SK-N-SH (cell line): Measurements from ENCODE around the gene UTS2. TPM values are rescaled to one million over a fixed set of nuclear protein-coding genes. Genes with fewer than 3 reads are reported as not detected.

Source experiments
- CTCF ChIA-PET: fragments of 300-600, 350-600 bp; formaldehyde crosslinking; extraction: SDS; loops from one replicate; lab custom pipeline; 2021; lab: Yijun Ruan, JAX
- POLR2A ChIA-PET: fragments of 350-600 bp; sonication (Branson Sonifier 250); formaldehyde crosslinking; extraction: SDS; loops from one replicate; lab custom pipeline; 2020; ENCODE audit warnings: antibody characterized with exemption, inconsistent platforms; lab: Yijun Ruan, JAX
- DNase-seq: peaks from one replicate; pipeline ENCODE4 v3.0.0; 2012
- H2AFZ ChIP-seq: fragments of 200-600 bp; sonication (generic); 2 replicates; pipeline ENCODE4 v1.8.1; 2016; ENCODE audit warnings: antibody characterized with exemption, mild to moderate bottlenecking, low read depth
- H3F3A ChIP-seq: fragments of 200-600 bp; sonication (generic); replicated peaks from 2 replicates; pipeline ENCODE3; 2016; ENCODE audit warnings: antibody characterized with exemption, mild to moderate bottlenecking; ENCODE audit not compliant: insufficient read depth
- H3K27ac ChIP-seq, 2 experiments: fragments of 200-500 bp in 1 of 2; fragments of 200-600 bp in 1 of 2; sonication (Bioruptor generic) in 1 of 2; sonication (generic), shearing (Covaris generic) in 1 of 2; 2 replicates each; pipeline versions ENCODE4 v1.5.1 to v1.6.1; 2014 to 2016; ENCODE audit warnings: low read depth in 2 of 2, inconsistent platforms in 1 of 2, low read length in 1 of 2, mild to moderate bottlenecking in 1 of 2, mixed read lengths in 1 of 2
- H3K27me3 ChIP-seq: fragments of 200-600 bp; sonication (generic), shearing (Covaris generic); 2 replicates; pipeline ENCODE4 v1.6.1; 2016; ENCODE audit warnings: mixed run types; ENCODE audit not compliant: insufficient read depth
- H3K36me3 ChIP-seq, 2 experiments: fragments of 200-500 bp in 1 of 2; fragments of 200-600 bp in 1 of 2; sonication (Bioruptor generic) in 1 of 2; sonication (generic) in 1 of 2; replicated peaks in 1 of 2; 2 replicates each; pipeline versions ENCODE3 to v1.5.1; 2014 to 2016; ENCODE audit warnings: low read length in 1 of 2, mild to moderate bottlenecking in 1 of 2; ENCODE audit not compliant: insufficient read depth in 2 of 2, control insufficient read depth in 1 of 2
- H3K4me1 ChIP-seq, 2 experiments: fragments of 200-500 bp in 1 of 2; fragments of 200-600 bp in 1 of 2; sonication (Bioruptor generic) in 1 of 2; sonication (generic), shearing (Covaris generic) in 1 of 2; 2 replicates each; pipeline versions ENCODE4 v1.5.1 to v1.6.1; 2014 to 2016; ENCODE audit warnings: low read depth in 1 of 2, low read length in 1 of 2, mixed run types in 1 of 2; ENCODE audit not compliant: insufficient read depth in 2 of 2, control insufficient read depth in 1 of 2
- H3K4me2 ChIP-seq: fragments of 200-600 bp; sonication (generic), shearing (Covaris generic); 2 replicates; pipeline ENCODE4 v1.6.1; 2017; ENCODE audit warnings: mixed run types
- H3K4me3 ChIP-seq, 2 experiments: fragments of 200-500 bp in 1 of 2; fragments of 200-600 bp in 1 of 2; sonication (Bioruptor generic) in 1 of 2; sonication (generic), shearing (Covaris generic) in 1 of 2; 2 replicates each; pipeline versions ENCODE4 v1.5.1 to v1.8.1; 2014 to 2016; ENCODE audit warnings: low read depth in 2 of 2, inconsistent platforms in 1 of 2, low read length in 1 of 2, mild to moderate bottlenecking in 1 of 2, mixed read lengths in 1 of 2, moderate library complexity in 1 of 2
- H3K79me2 ChIP-seq: fragments of 200-600 bp; sonication (generic); 2 replicates; pipeline ENCODE4 v1.8.1; 2017; ENCODE audit warnings: mild to moderate bottlenecking; ENCODE audit not compliant: insufficient read depth
- H3K9ac ChIP-seq: fragments of 200-600 bp; sonication (generic); 2 replicates; pipeline ENCODE4 v1.6.1; 2017; ENCODE audit warnings: mixed run types
- H3K9me2 ChIP-seq: fragments of 200-600 bp; sonication (generic); 2 replicates; pipeline ENCODE4 v1.6.1; 2017; ENCODE audit warnings: mixed run types
- H3K9me3 ChIP-seq: fragments of 200-600 bp; sonication (generic); 2 replicates; pipeline ENCODE4 v1.6.1; 2017; ENCODE audit warnings: mixed run types, mild to moderate bottlenecking, moderate library complexity
- H4K20me1 ChIP-seq: fragments of 200-600 bp; sonication (generic); 2 replicates; pipeline ENCODE4 v1.6.1; 2017; ENCODE audit warnings: mild to moderate bottlenecking, mixed run types; ENCODE audit not compliant: insufficient read depth
- FOSL2 ChIP-seq: IDR thresholded peaks from 2 replicates; pipeline ENCODE4 v1.4.0; 2012; ENCODE audit warnings: low read depth, mild to moderate bottlenecking, moderate library complexity, borderline replicate concordance
- FOXJ3 ChIP-seq: sonication (generic); formaldehyde crosslinking; IDR thresholded peaks from 2 replicates; pipeline ENCODE4 v1.5.1; 2020; ENCODE audit warnings: mild to moderate bottlenecking, missing genetic modification reagents
- GABPA ChIP-seq: IDR thresholded peaks from 2 replicates; pipeline ENCODE4 v1.4.0; 2012; ENCODE audit warnings: low read depth, mild to moderate bottlenecking
- NRF1 ChIP-seq: IDR thresholded peaks from 2 replicates; pipeline ENCODE4 v1.6.1; 2012; ENCODE audit warnings: low read depth, mild to moderate bottlenecking, low read length
- RCOR1 ChIP-seq: fragments of 150-350 bp; IDR thresholded peaks from 2 replicates; pipeline ENCODE4 v1.6.1; 2017; ENCODE audit warnings: antibody characterized with exemption, low read length
- RXRA ChIP-seq: IDR thresholded peaks from 2 replicates; pipeline ENCODE4 v1.4.0; 2012; ENCODE audit warnings: low read depth, mild to moderate bottlenecking, borderline replicate concordance
- SIN3A ChIP-seq: IDR thresholded peaks from 2 replicates; pipeline ENCODE4 v1.6.1; 2012; ENCODE audit warnings: low read depth, mild to moderate bottlenecking, low read length, moderate library complexity, borderline replicate concordance
- TAF1 ChIP-seq: IDR thresholded peaks from 2 replicates; pipeline ENCODE4 v1.6.1; 2012; ENCODE audit warnings: low read depth, mild to moderate bottlenecking, low read length, moderate library complexity, borderline replicate concordance
- YY1 ChIP-seq: IDR thresholded peaks from 2 replicates; pipeline ENCODE4 v1.4.0; 2012; ENCODE audit warnings: low read depth, mild to moderate bottlenecking
- WGBS: methylation state at CpG from one replicate; pipeline ENCODE4 v1.1.6; 2017; ENCODE audit warnings: low lambda C conversion rate; 5-methylcytosine and 5-hydroxymethylcytosine counted together
- polyA plus RNA-seq, 3 experiments: library from polyadenylated mRNA; depleted of rRNA; stranded (reverse); fragments of >200 nt; gene quantifications; 2 replicates each; pipeline ENCODE4 v1.2.3, GENCODE V29; 2012
- TF ChIP-seq, protein P1 (sequence below): fragments of 150-350 bp; IDR thresholded peaks from 2 replicates; pipeline ENCODE4 v1.6.1; 2017; ENCODE audit warnings: antibody characterized with exemption, low read length, low read depth, borderline replicate concordance
- TF ChIP-seq, protein P2 (sequence below): IDR thresholded peaks from 2 replicates; pipeline ENCODE4; 2012
- TF ChIP-seq, protein P3 (sequence below): IDR thresholded peaks from 2 replicates; pipeline ENCODE4 v1.4.0; 2012; ENCODE audit warnings: low read depth, borderline replicate concordance

The UTS2 gene
- polyA plus RNA-seq, 1 of the 3 experiments (the other 2 are of a cell fraction) = 0.13 TPM

DNA sequence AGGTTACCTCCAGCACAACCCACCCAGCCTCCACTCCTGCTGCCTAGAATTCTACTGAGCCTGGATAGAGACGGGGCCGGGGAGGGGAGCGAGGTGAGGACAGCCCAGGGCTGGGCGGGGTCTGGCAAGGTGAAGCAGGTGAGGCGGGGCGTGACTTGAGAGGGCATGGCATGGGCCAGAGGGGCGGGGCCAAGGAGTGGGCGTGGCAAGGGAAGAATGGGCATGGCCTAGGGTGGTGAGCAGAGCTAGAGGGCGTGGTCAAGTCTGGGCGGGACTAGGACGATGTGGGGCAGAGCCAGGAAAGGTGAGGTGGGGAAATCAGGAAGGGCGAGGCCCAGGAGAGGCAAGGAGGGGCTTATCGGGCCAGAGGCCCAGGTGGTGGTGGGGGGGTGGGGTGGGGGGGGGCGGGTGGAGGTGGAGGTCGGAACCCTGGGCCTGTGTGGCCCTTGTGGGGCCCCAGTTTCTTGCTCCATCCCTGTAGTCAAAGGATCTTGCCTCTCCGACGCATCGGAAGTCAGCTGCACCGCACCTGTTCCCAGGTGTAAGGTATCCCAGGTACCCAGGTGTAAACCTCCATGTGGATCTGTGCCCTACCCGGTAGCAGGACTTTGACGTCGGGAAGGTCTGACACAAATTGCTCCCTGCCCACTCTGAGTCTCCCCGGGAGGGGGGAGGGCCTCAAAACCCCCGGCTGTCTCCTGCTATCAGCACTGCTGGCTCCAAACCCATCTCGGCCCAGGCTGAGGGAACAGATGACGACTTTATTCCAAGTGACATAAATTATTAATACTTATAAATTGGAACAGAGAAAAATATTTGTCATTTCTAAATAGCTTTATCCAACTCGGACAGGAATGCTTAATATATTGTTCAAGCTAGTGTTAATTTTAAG, 32.9 kb upstream of the UTS2 start:
- DNase-seq = no peak
- ChIA-PET CTCF (no interaction called here), POLR2A (no interaction called here)
- TF ChIP-seq, protein P1, sequence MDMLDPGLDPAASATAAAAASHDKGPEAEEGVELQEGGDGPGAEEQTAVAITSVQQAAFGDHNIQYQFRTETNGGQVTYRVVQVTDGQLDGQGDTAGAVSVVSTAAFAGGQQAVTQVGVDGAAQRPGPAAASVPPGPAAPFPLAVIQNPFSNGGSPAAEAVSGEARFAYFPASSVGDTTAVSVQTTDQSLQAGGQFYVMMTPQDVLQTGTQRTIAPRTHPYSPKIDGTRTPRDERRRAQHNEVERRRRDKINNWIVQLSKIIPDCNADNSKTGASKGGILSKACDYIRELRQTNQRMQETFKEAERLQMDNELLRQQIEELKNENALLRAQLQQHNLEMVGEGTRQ = no peak
- TF ChIP-seq TAF1 (no peak), SIN3A (no peak), FOXJ3 (CRISPR knock-in tag) (no peak), GABPA (no peak), NRF1 (no peak), RXRA (no peak), FOSL2 (no peak), YY1 (no peak)
- TF ChIP-seq, protein P2, sequence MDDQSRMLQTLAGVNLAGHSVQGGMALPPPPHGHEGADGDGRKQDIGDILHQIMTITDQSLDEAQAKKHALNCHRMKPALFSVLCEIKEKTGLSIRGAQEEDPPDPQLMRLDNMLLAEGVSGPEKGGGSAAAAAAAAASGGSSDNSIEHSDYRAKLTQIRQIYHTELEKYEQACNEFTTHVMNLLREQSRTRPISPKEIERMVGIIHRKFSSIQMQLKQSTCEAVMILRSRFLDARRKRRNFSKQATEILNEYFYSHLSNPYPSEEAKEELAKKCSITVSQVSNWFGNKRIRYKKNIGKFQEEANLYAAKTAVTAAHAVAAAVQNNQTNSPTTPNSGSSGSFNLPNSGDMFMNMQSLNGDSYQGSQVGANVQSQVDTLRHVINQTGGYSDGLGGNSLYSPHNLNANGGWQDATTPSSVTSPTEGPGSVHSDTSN = no peak
- TF ChIP-seq, protein P3, sequence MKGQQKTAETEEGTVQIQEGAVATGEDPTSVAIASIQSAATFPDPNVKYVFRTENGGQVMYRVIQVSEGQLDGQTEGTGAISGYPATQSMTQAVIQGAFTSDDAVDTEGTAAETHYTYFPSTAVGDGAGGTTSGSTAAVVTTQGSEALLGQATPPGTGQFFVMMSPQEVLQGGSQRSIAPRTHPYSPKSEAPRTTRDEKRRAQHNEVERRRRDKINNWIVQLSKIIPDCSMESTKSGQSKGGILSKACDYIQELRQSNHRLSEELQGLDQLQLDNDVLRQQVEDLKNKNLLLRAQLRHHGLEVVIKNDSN = no peak
- WGBS = 62% methylated on average over 20 of the region's 27 CpGs
- H2AFZ ChIP-seq = no peak overlapping the region
- no peaks in the 10 kb centered on the region for H4K20me1 ChIP-seq
- H3K4me2 ChIP-seq = no peak overlapping the region
- no peaks in the 10 kb centered on the region for H3K9me2 ChIP-seq
- H3K4me3 ChIP-seq = no peak overlapping the region
- H3K4me1 ChIP-seq = peaks cover 0 to 7% of the 10 kb centered on the region in 2 experiments; a peak in 1 of 4 replicates
- no peak overlapping the region for H3K27ac ChIP-seq
- H3K36me3 ChIP-seq = no peaks in the 10 kb centered on the region
- no peaks in the 10 kb centered on the region for H3K27me3 ChIP-seq
- no peak overlapping the region for H3K9ac ChIP-seq
- no peaks in the 10 kb centered on the region for H3K79me2 ChIP-seq
- no peaks in the 10 kb centered on the region for H3K9me3 ChIP-seq
- H3F3A ChIP-seq = peaks cover 5% of the 10 kb centered on the region

DNA sequence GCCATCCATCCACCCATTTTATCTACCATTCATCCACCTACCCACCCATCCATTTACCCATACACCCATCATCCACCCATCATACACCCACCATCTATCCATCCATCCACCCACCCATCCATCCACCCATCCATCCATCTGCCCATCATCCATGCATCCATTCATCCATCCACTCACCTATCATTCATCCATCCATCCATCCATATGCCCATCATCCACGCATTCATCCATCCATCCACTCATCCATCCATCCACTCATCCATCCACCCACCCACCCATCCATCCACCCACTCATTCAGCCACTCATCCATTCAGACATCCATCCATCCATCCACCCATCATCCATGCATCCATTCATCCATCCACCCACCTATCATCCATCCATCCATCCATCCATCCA, 31.9 kb upstream of the UTS2 start:
- no peaks in the 10 kb centered on the region for H3K9me2 ChIP-seq
- peaks cover 0 to 7% of the 10 kb centered on the region in 2 experiments; a peak in 1 of 4 replicates for H3K4me1 ChIP-seq
- no peak overlapping the region for H3K9ac ChIP-seq
- H3K4me3 ChIP-seq = no peak overlapping the region
- no peaks in the 10 kb centered on the region for H3K27me3 ChIP-seq
- H3K9me3 ChIP-seq = no peaks in the 10 kb centered on the region
- no peak overlapping the region for H3K4me2 ChIP-seq
- peaks cover 5% of the 10 kb centered on the region for H3F3A ChIP-seq
- no peaks in the 10 kb centered on the region for H3K79me2 ChIP-seq
- DNase-seq = no peak
- no peaks in the 10 kb centered on the region for H3K36me3 ChIP-seq
- H4K20me1 ChIP-seq = no peaks in the 10 kb centered on the region
- POLR2A ChIA-PET = no interaction called here
- 97% methylated on average over 1 of the region's 1 CpG for whole genome bisulfite sequencing
- CTCF ChIA-PET = no interaction called here
- H2AFZ ChIP-seq = no peak overlapping the region
- no peak for TF ChIP-seq RCOR1
- TF ChIP-seq, all 33 proteins: peak for 0
- H3K27ac ChIP-seq = no peak overlapping the region
